Right lobe of liver (tissue), 4 donors: ENCODE results near the gene MLLT1.

Source experiments
- POLR2A ChIP-seq: fragments of 450-650 bp; IDR thresholded peaks from one replicate; pipeline ENCODE4 v1.6.1; 2017; ENCODE audit warnings: antibody characterized with exemption, mild to moderate bottlenecking
- TF ChIP-seq, protein P1 (sequence below), 4 donors: fragments of 200-600 bp in 3 of 4; fragments of 450-650 bp in 1 of 4; IDR thresholded peaks; one replicate each; pipeline versions ENCODE4 v1.5.1 to v1.8.0; 2016 to 2022; ENCODE audit warnings: antibody characterized with exemption in 4 of 4, mild to moderate bottlenecking in 2 of 4
- donor health status: DM: no; HTN: no; CAD: no.
- donor health status: DM: no; HTN: no; CAD: no.
- donor health status: DM: no; HTN: yes; CAD: no.

DNA sequence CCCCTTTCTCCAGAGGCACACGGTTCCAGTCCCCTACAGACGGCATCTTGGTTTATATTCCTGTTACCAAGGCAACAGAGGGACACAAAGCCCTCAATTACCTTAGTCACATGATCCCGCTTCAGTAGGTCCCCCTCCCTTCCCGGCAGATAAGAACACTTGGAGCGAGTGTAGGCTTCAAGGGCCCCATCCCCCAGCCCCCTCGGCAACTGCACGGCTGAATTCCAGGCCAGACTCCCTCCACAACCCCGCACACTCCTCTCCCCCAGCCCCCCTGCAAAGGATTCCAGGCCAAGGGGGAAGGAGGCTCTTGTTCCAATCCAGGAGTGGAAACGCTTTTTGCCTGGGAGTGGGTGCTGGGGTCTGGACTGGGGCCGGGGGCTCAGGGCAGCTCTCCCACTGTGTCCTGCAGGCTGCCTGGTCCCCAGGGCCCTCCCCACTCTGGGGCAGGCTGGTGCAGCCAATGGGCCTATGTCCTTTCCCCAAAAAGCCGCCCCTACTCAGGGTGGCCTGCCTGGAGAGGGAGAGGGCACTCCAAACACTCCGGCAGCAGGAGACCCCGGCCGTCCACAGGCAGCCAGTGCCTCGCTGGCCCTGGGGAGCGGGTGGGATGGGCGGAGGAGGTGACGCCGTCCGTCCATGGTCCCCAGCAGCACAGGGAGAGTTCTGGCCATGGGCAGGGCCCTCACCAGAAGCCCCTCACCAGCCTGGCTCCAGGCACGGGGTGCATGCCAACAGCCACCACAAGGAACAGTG is 62.6 kb downstream of the MLLT1 start:
- TF ChIP-seq POLR2A, result no peak
- TF ChIP-seq, protein P1, sequence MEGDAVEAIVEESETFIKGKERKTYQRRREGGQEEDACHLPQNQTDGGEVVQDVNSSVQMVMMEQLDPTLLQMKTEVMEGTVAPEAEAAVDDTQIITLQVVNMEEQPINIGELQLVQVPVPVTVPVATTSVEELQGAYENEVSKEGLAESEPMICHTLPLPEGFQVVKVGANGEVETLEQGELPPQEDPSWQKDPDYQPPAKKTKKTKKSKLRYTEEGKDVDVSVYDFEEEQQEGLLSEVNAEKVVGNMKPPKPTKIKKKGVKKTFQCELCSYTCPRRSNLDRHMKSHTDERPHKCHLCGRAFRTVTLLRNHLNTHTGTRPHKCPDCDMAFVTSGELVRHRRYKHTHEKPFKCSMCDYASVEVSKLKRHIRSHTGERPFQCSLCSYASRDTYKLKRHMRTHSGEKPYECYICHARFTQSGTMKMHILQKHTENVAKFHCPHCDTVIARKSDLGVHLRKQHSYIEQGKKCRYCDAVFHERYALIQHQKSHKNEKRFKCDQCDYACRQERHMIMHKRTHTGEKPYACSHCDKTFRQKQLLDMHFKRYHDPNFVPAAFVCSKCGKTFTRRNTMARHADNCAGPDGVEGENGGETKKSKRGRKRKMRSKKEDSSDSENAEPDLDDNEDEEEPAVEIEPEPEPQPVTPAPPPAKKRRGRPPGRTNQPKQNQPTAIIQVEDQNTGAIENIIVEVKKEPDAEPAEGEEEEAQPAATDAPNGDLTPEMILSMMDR (IDR thresholded peaks at IDR 0.05), result no peak
